ENCODE results near the gene RECQL. TPM values are rescaled to one million over a fixed set of nuclear protein-coding genes. Genes with fewer than 3 reads are reported as not detected.

The RECQL gene
- total RNA-seq, 2 donors from 2014 or later: 17.8 to 20.0 TPM

DNA sequence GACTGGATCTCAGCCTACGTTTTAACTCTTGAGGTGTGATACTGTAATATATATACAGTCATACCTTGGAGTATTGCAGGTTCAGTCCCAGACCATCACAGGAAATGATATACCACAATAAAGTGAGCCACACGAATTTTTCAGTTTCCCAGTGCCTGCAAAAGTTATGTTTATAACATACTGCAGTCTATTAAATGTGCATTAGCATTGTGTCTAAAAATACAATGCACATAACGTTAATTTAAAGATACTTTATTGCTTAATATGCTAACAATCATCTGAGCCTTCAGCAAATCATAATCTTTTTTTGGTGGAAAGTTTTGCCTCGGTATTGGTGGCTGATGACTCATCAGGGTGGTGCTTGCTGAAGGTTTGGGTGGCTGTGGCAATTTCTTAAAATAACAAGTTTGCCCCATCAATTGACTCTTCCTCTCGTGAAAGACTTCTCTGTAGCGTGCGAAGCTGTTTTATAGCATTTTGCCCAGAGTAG, 45.1 kb downstream of the RECQL start:
- H3K27me3 ChIP-seq: no peaks in the 10 kb centered on the region
- no peak overlapping the region for H3K4me3 ChIP-seq
- H3K9me3 ChIP-seq: no peaks in the 10 kb centered on the region
- H3K36me3 ChIP-seq: peaks cover 46% of the 10 kb centered on the region
- no peaks in the 10 kb centered on the region for H3K4me1 ChIP-seq
- no peak for DNase-seq (ENCODE audit: low spot score)
- H3K27ac ChIP-seq: no peak overlapping the region
- TF ChIP-seq, protein P1, sequence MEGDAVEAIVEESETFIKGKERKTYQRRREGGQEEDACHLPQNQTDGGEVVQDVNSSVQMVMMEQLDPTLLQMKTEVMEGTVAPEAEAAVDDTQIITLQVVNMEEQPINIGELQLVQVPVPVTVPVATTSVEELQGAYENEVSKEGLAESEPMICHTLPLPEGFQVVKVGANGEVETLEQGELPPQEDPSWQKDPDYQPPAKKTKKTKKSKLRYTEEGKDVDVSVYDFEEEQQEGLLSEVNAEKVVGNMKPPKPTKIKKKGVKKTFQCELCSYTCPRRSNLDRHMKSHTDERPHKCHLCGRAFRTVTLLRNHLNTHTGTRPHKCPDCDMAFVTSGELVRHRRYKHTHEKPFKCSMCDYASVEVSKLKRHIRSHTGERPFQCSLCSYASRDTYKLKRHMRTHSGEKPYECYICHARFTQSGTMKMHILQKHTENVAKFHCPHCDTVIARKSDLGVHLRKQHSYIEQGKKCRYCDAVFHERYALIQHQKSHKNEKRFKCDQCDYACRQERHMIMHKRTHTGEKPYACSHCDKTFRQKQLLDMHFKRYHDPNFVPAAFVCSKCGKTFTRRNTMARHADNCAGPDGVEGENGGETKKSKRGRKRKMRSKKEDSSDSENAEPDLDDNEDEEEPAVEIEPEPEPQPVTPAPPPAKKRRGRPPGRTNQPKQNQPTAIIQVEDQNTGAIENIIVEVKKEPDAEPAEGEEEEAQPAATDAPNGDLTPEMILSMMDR (IDR thresholded peaks at IDR 0.05): no peak

DNA sequence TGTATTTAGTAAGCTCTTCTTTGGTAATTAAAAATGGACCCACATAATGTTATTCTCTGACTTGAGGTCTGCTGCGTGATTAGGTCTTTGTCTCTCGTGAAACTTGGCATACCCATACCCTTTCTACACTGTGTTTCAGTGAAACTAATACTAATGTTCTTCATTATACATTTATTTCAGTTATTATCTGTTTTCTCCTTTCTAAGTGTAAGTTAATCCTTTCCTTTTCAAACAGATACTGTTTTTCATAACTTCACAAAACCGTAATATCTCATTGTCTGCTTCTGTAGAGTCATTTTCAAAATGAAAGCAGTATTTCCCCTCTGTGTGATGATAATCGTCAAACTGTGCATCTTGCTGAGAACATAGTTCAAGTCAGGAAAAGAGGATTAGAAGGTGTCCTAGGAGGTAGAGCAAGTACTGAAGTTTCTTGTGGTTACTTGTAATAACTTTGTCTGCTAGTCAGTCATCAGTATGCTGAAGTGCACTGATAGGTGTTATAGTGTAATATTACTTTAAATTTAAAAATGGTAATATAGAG, 48.1 kb downstream of the RECQL start:
- Histone ChIP-seq H3K36me3 (peaks cover 44% of the 10 kb centered on the region), H3K4me1 (no peaks in the 10 kb centered on the region), H3K4me3 (no peak overlapping the region), H3K9me3 (no peaks in the 10 kb centered on the region), H3K27me3 (no peaks in the 10 kb centered on the region), H3K27ac (no peak overlapping the region)
- DNase-seq (ENCODE audit: low spot score): no peak
- TF ChIP-seq, protein P1 (IDR thresholded peaks at IDR 0.05): no peak

DNA sequence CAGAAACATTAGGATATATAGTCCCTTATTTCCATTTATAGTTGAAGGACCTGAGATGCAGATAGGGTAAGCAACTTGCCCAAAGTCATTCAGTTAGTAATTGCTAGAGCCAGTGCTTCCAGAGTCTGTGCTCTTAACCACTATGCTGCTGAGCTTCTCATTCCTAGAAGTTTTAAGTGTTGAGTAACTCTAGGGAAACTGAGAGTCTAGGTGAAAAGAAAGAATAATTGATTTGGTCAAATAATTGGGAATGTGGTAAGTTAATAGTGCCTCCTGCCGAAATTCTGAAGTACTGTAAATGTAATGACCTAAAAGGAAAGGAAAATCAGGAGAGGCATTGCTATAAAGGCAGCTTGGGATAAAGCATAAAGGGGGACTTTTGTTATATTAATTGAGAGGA, 49.9 kb downstream of the RECQL start:
- no peak overlapping the region for H3K27ac ChIP-seq
- no peak for DNase-seq (ENCODE audit: low spot score)
- no peak overlapping the region for H3K4me3 ChIP-seq
- no peaks in the 10 kb centered on the region for H3K4me1 ChIP-seq
- no peaks in the 10 kb centered on the region for H3K9me3 ChIP-seq
- no peaks in the 10 kb centered on the region for H3K27me3 ChIP-seq
- TF ChIP-seq, protein P1 (IDR thresholded peaks at IDR 0.05): no peak
- peaks cover 36% of the 10 kb centered on the region for H3K36me3 ChIP-seq

DNA sequence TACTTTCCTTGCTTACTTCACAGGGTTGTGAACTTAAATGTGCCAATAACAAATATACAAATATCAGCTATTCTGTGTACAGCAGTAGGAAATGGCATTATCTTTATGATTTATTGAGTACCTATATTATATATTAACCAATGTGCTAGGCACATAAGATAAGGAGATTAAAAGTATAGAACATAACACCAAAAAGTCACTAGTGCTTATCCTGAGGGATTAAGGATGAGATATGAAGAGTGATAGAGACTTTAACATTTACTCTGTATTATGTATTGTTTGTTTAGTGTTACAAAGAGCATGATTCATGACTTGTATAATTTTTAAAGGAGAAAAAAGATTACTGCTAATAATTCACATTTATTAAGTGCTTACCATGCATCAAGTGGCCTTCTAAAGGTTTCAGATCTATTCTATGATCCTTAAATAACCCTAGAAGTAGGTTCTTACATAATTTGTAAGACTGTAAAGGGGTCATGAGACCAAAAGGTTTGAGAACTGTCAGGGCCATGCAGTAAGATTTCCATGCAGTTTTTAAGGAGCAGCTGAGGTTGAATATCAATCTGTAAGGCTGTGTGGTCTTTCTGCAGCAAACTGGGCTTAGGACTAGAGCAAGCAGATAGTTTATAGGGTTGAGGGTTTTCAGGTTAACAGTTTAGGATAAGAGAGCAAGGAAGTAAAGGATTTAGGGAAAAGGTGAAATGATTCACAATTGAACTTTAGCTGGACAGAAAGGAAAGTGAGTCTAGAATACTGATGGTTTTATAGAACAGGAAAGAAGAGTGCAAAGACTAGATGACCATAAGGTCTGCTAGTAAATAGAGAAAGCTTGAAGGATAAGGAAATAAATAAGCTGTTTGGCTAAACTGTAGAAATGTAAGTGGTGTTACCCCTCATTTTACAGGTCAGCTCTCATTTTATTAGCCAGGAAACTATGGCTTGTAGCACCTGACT, 57.0 kb downstream of the RECQL start:
- Histone ChIP-seq H3K27ac (no peak overlapping the region), H3K27me3 (no peaks in the 10 kb centered on the region), H3K4me1 (no peaks in the 10 kb centered on the region), H3K36me3 (peaks cover 18% of the 10 kb centered on the region), H3K4me3 (no peak overlapping the region), H3K9me3 (no peaks in the 10 kb centered on the region)
- DNase-seq (ENCODE audit: low spot score): no peak
- TF ChIP-seq, protein P1 (IDR thresholded peaks at IDR 0.05): no peak

DNA sequence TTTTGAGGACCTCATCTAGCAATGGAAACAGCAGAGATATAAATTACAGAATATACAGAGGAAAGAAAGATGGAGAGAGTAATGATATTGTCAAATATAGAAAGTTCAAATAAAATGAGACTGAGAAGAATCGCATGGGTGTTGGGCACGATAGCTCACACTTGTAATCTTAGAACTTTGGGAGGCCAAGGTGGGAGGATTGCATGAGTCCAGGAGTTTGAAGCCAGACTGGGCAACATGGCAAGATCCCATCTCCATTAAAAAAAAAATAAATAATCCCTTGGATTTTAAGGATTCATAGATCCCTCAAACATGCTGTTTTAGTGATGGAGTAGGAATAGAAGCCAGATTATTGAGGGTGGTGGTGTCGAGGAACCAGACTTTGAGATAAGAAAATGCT, 62.1 kb downstream of the RECQL start:
- H3K4me1 ChIP-seq: peaks cover 0 to 7% of the 10 kb centered on the region in 2 donors
- TF ChIP-seq, protein P1 (IDR thresholded peaks at IDR 0.05): no peak
- H3K4me3 ChIP-seq: no peak overlapping the region
- no peak for DNase-seq (ENCODE audit: low spot score)
- H3K27me3 ChIP-seq: no peaks in the 10 kb centered on the region
- no peaks in the 10 kb centered on the region for H3K9me3 ChIP-seq
- no peak overlapping the region for H3K27ac ChIP-seq
- H3K36me3 ChIP-seq: no peaks in the 10 kb centered on the region
